Esophagus mucosa (tissue), 1 donor: ENCODE data around the gene MAMDC4. TPM values are rescaled to one million over a fixed set of nuclear protein-coding genes. Genes with fewer than 3 reads are reported as not detected.
"Not testable (repeated sequence)": the region's sequence is repeated elsewhere in the genome, so short reads cannot be mapped to it uniquely, and the experiment has no call there.

Experiments used
- ATAC-seq: fragments of 200-7000 bp; cut with Tn5 transposase; one replicate; pipeline ENCODE4 v1.9.1; 2020
- total RNA-seq: library from RNA; stranded (reverse); gene quantifications from one replicate; pipeline ENCODE4 v1.2.4, GENCODE V29; 2023
- donor health status: DM: yes; HTN: yes; CAD: no.

Gene MAMDC4
- total RNA-seq, 1 donor from 2014 or later, result 1.3 TPM

DNA sequence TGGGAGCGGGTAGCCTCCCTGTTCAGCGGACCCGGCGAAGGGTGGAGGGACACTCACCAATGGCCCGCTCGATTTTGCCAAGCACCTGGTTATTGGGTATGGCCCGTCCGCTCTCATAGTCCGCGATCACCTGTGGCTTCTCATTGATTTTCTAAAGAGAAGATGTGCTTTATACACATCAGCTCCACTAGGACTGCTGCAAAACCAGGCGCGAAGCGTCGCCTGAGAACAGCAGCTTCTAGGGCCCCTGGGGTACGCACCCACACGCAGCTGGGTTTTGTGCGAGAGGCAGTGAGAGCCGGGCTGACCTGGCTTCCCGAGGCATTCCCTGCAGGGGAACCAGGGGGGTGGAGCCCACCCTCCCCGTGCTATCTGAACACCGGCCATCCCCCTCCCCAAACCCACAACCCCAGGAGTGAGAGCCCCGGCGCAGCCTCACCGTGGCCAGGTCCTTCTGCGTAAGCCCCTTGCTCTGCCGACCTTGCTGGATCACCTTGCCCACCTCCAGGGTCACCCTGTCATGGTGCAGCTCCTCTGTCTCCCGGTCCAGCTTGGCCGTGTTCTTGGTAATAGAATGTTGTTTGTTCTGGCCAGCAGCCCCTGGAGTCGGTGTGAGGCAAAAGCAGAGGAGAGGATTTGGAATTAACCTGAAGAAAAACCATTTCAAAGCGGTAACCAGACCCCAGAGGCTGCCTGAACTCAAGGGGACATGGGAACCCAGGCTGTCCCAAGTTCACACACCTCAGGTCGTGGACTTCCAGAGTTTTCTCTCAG is 10.9 kb downstream of the MAMDC4 start:
- ATAC-seq, result no peak

DNA sequence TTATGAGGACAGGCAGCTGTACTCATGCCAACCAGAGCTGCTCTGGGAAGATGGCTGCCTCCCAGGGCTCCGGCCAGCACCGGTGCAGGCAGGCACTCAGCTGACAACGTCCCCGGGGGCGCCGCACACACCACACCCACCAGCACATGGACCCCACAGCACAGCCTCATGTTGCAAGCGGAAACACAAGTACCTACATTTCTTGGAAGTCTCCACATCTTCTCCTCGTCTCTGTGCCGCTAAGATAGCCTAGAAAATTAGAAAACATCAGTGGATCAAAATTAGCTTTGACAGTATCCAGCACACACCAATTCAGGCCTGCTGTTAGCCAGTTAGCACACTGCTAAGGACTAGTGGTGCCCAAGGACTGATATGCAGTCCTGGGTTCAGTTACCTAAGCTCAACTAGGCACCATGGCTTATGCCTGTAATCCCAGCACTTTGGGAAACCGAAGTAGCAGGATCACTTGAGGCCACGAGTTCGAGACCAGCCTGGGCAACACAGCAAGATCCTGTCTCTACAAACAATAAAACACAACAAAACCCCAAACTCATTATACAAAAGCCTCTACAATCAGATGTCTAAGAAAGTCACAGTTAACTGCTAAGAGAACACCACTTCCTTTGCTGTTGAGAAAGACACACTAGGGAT is 11.6 kb downstream of the MAMDC4 start:
- no peak for ATAC-seq

GRCh38 chr9:136865041-136865767 is 13.1 kb downstream of the MAMDC4 start:
- peak; percentile 8 for ATAC-seq

GRCh38 chr9:136865768-136866103 is 13.6 kb downstream of the MAMDC4 start:
- peak; percentile 30 for ATAC-seq

DNA sequence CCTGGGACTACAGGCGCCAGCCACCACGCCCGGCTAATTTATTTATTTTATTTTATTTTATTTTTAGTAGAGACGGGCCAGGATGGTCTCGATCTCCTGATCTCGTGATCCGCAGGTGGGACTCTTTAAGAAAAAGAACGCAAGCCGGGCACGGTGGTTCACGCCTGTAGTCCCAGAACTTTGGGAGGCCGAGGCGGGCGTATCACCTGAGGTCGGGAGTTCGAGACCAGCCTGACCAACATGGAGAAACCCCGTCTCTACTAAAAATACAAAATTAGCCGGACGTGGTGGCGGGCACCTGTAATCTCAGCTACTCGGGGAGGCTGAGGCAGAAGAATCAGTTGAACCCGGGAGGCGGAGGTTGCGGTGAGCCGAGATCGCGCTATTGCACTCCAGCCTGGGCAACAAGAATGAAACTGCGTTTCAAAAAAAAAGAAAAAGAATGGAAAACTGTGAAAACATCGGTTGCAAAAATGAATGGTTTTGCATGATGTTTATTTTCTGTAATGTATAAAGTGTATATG is 14.8 kb downstream of the MAMDC4 start:
- not testable (repeated sequence) for ATAC-seq

- ATAC-seq, result no peak
Measured at GRCh38 chr9:136867480-136867879, 15.3 kb downstream of the MAMDC4 start.

- no peak for ATAC-seq
Measured at GRCh38 chr9:136867917-136868316, 15.8 kb downstream of the MAMDC4 start.

GRCh38 chr9:136868644-136869043 is 16.5 kb downstream of the MAMDC4 start:
- ATAC-seq, result no peak

- ATAC-seq, result not testable (repeated sequence)
Measured at GRCh38 chr9:136869611-136870010, 17.5 kb downstream of the MAMDC4 start.

- no peak for ATAC-seq
Measured at GRCh38 chr9:136875155-136875554, 23.0 kb downstream of the MAMDC4 start.

- peak; percentile 7 for ATAC-seq
Measured at GRCh38 chr9:136876476-136876875, 24.3 kb downstream of the MAMDC4 start.

DNA sequence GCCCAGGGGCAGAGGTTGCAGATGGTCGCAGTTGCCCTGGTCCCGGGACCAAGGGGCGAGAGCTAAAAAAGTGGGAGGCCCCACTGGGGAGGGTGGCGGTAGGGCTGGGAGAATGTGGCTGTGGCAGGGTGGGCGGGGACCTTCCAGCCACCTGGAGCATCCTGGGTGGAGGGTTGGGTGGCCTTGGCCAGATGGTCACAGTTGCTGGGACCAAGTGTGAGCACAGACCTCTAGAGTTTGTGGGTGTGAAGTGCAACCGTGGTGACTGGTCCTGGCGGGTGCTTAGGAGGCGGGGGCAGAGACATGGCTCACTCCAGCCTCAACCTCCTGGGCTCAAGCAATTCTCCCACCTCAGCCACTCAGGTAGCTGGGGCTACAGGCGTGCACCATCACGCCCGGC is 28.5 kb downstream of the MAMDC4 start:
- no peak for ATAC-seq

- ATAC-seq, result peak; percentile 17
Measured at GRCh38 chr9:136881691-136882108, 29.6 kb downstream of the MAMDC4 start.

DNA sequence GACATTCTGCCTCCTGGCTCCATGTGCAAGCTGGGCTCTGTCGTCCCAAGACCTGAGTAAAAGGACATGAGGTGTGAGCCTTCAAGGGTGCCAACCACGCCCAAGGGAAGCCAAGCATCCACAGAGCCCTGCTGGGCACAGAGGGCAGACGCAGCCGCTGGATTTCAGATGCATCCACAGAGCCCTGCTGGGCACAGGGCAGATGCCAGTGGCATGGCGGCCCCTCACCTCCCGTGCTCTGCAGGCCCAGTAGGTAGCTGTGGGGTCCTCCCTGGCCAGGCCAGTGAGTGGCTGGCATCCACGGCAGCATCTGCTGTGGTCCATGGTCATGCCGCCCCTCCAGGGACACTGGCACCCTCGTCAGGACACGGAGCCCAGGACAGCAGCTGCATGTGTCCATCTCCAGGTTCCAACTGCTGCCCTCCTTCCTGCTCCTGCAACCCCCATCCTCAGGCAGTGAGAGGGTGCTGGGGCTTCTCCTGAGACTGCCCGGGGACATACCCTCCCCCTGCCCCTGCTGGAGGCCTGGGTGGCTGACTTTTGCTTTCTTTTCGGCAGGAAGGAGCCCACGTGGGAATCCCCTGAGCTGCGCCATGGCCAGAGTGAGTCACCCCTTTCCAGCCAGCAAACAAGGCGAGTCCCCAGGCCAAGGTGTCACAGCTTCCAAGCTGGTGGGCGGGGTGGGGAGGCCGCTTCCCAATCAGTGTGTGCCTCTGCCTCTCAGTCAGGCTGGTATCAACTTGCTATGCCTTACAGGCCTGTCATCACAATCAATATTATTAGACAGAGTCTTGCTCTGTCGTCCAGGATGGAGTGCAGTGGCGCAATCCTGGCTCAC is 30.2 kb downstream of the MAMDC4 start:
- ATAC-seq, result peak; percentile 83

DNA sequence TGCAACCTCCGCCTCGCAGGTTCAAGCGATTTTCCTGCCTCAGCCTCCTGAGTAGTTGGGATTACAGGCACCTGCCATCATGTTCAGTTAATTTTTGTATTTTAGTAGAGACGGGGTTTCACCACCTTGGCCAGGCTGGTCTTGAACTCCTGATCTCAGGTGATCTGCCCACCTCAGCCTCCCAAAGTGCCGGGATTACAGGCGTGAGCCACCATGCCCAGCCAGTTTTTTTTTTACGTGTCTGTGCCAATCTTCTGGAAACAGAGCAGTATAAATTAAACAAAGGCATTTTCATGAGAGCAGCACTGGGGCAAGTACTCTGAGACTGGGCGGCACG is 30.8 kb downstream of the MAMDC4 start:
- not testable (repeated sequence) for ATAC-seq

GRCh38 chr9:136883670-136884069 is 31.5 kb downstream of the MAMDC4 start:
- not testable (repeated sequence) for ATAC-seq

DNA sequence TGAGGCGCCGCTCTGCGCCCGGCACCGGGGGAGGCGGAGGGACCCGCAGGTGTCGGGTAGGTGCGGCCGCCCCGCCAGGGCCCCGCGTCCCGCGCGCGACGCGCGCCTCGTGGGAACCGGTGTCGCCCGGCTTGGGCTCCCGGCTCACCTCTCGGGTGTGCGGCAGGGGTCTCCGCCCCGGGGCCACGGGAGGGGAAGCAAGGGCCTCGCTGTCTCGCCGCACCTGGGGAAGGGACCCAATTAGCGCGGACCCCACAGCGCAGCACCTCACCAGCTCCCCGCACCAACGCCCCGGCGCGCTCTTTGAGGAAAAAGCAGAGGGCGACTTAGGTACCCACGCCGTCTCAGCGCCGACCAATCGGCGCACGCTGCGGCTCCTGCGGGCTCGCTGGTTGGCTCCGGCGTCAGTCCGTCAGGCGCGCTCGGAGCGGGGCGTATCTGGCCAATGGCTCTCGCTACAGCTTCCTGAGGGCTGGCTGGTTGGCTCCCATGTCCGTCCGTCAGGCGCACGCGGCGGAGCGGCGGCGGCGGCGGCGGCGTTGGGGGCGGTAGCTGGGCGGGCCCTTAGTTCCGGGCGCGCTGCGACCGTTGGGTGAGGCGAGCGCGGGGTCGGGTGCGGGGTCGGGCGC is 33.9 kb downstream of the MAMDC4 start, which contains the start of gene TRAF2:
TSS of gene TRAF2 (plus strand) at position 567 of the 629 bp plus-strand sequence. CDS start 12,225 bp downstream, outside the sequence.
- ATAC-seq, result peak; percentile 93

DNA sequence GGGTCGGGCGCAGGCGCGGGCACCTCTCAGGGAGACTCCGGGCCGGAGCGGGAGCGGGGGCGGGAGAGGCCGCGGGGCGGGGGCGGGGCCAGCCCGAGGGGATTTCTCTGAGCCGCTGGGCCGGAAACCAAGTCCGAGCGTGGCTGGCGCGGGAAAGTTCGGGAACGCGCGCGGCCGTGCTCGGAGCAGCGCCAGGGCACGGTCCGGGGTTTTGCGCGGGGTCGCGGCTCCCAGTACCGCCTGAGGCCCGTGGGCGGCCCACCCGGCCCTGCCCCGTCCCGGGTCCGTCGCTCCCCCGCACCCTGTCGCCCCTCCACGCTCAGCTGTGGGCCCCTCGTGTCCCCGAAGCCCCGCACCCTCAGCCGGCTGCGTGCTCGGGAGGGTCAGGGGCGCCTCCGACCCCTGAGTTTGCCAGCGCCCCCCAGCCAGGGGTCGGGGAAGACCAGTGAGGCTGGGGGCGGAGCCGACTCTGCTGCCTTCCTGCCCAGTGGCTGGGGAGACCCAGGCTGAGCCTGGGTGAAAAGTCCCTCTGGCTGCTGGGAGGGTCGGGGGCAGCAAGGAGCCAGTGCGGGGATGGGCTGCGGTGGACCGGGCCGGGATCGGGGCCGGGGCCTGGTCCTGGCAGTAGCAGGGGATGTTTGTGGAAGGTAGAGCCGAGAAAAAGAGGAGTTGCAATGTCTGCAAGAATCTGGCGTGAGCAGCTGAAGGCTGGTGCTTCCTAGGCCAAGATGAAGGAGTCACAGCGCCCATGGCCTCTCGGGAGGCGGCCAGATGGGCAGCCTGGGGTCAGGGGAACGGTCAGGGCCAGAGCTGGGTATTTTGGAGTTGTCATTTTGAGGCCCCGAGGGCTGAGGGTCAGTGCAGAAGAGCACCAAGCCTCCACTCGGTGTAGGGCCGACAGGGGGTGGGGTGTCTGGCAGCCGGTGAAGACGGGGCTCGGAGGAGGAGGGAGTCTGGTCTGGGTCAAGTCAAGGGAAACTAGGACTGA is 34.8 kb downstream of the MAMDC4 start:
- ATAC-seq, result no peak

- no peak for ATAC-seq
Measured at GRCh38 chr9:136888454-136888853, 36.3 kb downstream of the MAMDC4 start.

DNA sequence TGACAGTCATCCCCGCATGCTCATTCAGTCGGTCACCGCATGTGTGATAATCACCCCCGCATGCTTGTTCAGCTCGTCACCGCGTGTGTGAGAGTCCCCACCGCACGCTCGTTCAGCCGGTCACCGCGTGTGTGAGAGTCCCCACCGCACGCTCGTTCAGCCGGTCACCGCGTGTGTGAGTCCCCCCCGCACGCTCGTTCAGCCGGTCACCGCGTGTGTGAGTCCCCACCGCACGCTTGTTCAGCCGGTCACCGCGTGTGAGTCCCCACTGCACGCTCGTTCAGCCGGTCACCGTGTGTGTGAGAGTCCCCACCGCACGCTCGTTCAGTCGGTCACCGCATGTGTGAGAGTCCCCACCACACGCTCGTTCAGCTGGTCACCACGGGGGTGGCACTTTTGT is 37.7 kb downstream of the MAMDC4 start:
- no peak for ATAC-seq

DNA sequence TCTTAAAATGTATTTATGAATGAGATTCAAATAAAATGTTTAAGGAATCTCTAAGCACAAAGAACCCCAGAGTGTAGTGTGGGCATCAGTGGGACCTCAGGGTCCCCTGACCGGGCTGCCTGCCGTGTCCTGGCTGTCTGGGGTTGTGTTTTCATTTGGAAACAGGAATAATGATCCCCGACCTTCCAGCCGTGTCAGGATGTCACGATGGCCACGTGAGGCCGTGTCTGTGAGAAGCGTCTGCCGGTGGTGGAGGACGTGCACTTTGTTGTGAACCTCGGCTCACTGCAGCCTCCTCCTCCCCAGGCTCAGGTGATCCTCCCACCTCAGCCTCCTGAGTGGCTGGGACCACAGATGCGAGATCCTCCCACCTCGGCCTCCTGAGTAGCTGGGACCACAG is 38.5 kb downstream of the MAMDC4 start:
- ATAC-seq, result no peak
